ENCODE measurements around the gene GAA. TPM values are rescaled to one million over a fixed set of nuclear protein-coding genes. Genes with fewer than 3 reads are reported as not detected.
A peak's percentile ranks its signal among the peaks of the same experiment; 100 is the strongest.

The GAA gene
- total RNA-seq, 1 experiment from 2014 or later, result 30.3 TPM

DNA sequence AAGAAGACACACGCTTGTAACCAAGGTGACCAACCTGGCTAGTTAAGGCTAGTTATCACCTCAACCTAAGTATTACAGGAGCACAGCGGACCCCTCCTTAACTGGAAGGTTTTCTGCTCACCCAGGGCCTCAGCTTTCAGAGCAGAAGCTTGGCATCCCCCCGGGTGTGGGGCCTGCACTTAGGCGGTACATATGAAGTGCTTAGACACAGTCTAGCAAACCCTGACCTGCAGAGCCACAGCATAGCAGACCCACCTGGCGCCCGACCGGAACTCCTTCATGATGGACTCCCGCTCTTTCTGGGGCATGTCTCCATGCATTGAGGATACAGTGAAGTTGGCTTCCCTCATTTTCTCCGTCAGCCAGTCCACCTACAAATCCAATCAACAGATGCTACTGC lies 35.8 kb downstream of the GAA start:
- H3K14ac ChIP-seq (ENCODE audit: insufficient read depth, low read length), result no peak overlapping the region
- H2BK5ac ChIP-seq (ENCODE audit: insufficient read length, low read length), result no peak overlapping the region
- no peaks in the 10 kb centered on the region for H3K27me3 ChIP-seq (ENCODE audit: insufficient read depth, low read length)
- no peak overlapping the region for H3K4ac ChIP-seq (ENCODE audit: low read depth, low read length)
- H2BK120ac ChIP-seq (ENCODE audit: low read depth, low read length, poor library complexity, severe bottlenecking), result no peak overlapping the region
- H3K4me3 Mint-ChIP-seq, result no peak overlapping the region
- H4K20me1 ChIP-seq (ENCODE audit: control insufficient read depth, insufficient read depth, insufficient read length), result no peaks in the 10 kb centered on the region
- DNase-seq, result peak; percentile 17
- H3K36me3 Mint-ChIP-seq (ENCODE audit: insufficient read depth in 1 of 3, low read depth in 3 of 3), result peaks cover 64 to 97% (median 95%) of the 10 kb centered on the region in 3 experiments
- no peak overlapping the region for H4K5ac ChIP-seq (ENCODE audit: insufficient read length, low read depth, low read length)
- no peak overlapping the region for H2BK15ac ChIP-seq (ENCODE audit: low read depth, low read length)
- 0 out of 7 replicates have a peak overlapping the region, but pooled peaks of 1 of the 3 experiments have one; percentile 65 for H3K27ac Mint-ChIP-seq
- no peak overlapping the region for H3K56ac ChIP-seq (ENCODE audit: insufficient read length, low read depth, low read length)
- no peak overlapping the region for H2AK5ac ChIP-seq (ENCODE audit: insufficient read length, low read length)
- no peak overlapping the region for H3T11ph ChIP-seq (ENCODE audit: low read length)
- H4K8ac ChIP-seq (replicated peaks; ENCODE audit: insufficient read length, low read depth, low read length), result no peak overlapping the region
- H3K27me3 Mint-ChIP-seq (ENCODE audit: low read depth), result no peaks in the 10 kb centered on the region
- H3K79me1 ChIP-seq (ENCODE audit: insufficient read depth, low read depth, low read length, poor library complexity, severe bottlenecking), result no peaks in the 10 kb centered on the region
- H2BK20ac ChIP-seq (ENCODE audit: low read depth, low read length, poor library complexity, severe bottlenecking), result no peak overlapping the region
- no peaks in the 10 kb centered on the region for H3K4me1 ChIP-seq (ENCODE audit: insufficient read depth, low read length)
- H3K27ac ChIP-seq (ENCODE audit: insufficient read length, low read depth, low read length), result no peak overlapping the region
- H3K4me2 ChIP-seq (ENCODE audit: insufficient read depth, insufficient read length, low read length), result no peak overlapping the region
- no peak overlapping the region for H3K9ac ChIP-seq (ENCODE audit: extremely low read depth, insufficient read length, low read length)
- no peak overlapping the region for H3K18ac ChIP-seq (ENCODE audit: insufficient read length, low read depth, low read length)
- H2AFZ ChIP-seq (ENCODE audit: low read length), result no peak overlapping the region
- no peaks in the 10 kb centered on the region for H3K9me3 Mint-ChIP-seq
- no peaks in the 10 kb centered on the region for H3K23me2 ChIP-seq (ENCODE audit: insufficient read length, low read depth, low read length, poor library complexity, severe bottlenecking)
- no peaks in the 10 kb centered on the region for H3K79me2 ChIP-seq (ENCODE audit: insufficient read depth, low read length)
- no peaks in the 10 kb centered on the region for H3K4me1 Mint-ChIP-seq
- no peak overlapping the region for H2BK12ac ChIP-seq (ENCODE audit: insufficient read length, low read depth, low read length)
- WGBS (ENCODE audit: extremely low coverage, insufficient read length, low lambda C conversion rate), result no CpG with 5 or more reads among the region's 9 CpGs
- H3K23ac ChIP-seq (ENCODE audit: insufficient read length, low read depth, low read length), result no peak overlapping the region
- H3K9me3 ChIP-seq (ENCODE audit: control insufficient read depth, low read depth, low read length), result no peaks in the 10 kb centered on the region
- TF ChIP-seq, protein P1, sequence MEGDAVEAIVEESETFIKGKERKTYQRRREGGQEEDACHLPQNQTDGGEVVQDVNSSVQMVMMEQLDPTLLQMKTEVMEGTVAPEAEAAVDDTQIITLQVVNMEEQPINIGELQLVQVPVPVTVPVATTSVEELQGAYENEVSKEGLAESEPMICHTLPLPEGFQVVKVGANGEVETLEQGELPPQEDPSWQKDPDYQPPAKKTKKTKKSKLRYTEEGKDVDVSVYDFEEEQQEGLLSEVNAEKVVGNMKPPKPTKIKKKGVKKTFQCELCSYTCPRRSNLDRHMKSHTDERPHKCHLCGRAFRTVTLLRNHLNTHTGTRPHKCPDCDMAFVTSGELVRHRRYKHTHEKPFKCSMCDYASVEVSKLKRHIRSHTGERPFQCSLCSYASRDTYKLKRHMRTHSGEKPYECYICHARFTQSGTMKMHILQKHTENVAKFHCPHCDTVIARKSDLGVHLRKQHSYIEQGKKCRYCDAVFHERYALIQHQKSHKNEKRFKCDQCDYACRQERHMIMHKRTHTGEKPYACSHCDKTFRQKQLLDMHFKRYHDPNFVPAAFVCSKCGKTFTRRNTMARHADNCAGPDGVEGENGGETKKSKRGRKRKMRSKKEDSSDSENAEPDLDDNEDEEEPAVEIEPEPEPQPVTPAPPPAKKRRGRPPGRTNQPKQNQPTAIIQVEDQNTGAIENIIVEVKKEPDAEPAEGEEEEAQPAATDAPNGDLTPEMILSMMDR (conservative IDR thresholded peaks at IDR 0.05), result no peak
- no peak overlapping the region for H4K91ac ChIP-seq (ENCODE audit: insufficient read length, low read depth, low read length)

Data from H9 (cell line).